Stimulated activated CD4-positive, alpha-beta T cell treated with anti-CD3 and anti-CD28 coated beads, Interleukin-1b, Interleukin-23, amount 100 ng/mL, for 24 hours (primary cell): ENCODE results near the gene HNRNPM.

Experiments
- DNase-seq, 4 experiments: peaks; one replicate each; pipeline ENCODE4 v3.0.0-alpha.2; 2020; ENCODE audit warnings: low read depth in 4 of 4, low spot score in 1 of 4

HNRNPM gene

GRCh38 chr19:8459095-8459494 lies 14.3 kb downstream of the HNRNPM start:
- no peak for DNase-seq

- DNase-seq = no peak
Measured at GRCh38 chr19:8459520-8460270, 14.9 kb downstream of the HNRNPM start.

GRCh38 chr19:8460516-8461298 lies 15.9 kb downstream of the HNRNPM start:
- no peak for DNase-seq

- no peak for DNase-seq
Measured at GRCh38 chr19:8461376-8461775, 16.6 kb downstream of the HNRNPM start.

GRCh38 chr19:8461891-8462290 lies 17.1 kb downstream of the HNRNPM start:
- DNase-seq = no peak

- no peak for DNase-seq
Measured at GRCh38 chr19:8462571-8462970, 17.8 kb downstream of the HNRNPM start.

- no peak for DNase-seq
Measured at GRCh38 chr19:8463365-8463764, 18.6 kb downstream of the HNRNPM start.

- no peak for DNase-seq
Measured at GRCh38 chr19:8466018-8466417, 21.2 kb downstream of the HNRNPM start.

GRCh38 chr19:8468124-8468523 lies 23.3 kb downstream of the HNRNPM start:
- DNase-seq = no peak

- no peak for DNase-seq
Measured at GRCh38 chr19:8468761-8469373, 24.1 kb downstream of the HNRNPM start.

- no peak for DNase-seq
Measured at GRCh38 chr19:8469613-8470368, 25.0 kb downstream of the HNRNPM start.

- no peak for DNase-seq
Measured at GRCh38 chr19:8473648-8474476, 29.1 kb downstream of the HNRNPM start.

GRCh38 chr19:8475005-8475404 lies 30.2 kb downstream of the HNRNPM start:
- DNase-seq = no peak

GRCh38 chr19:8476524-8476923 lies 31.7 kb downstream of the HNRNPM start:
- no peak for DNase-seq

GRCh38 chr19:8477889-8478288 lies 33.1 kb downstream of the HNRNPM start:
- DNase-seq = no peak

- DNase-seq = no peak
Measured at GRCh38 chr19:8478598-8478997, 33.8 kb downstream of the HNRNPM start.

- no peak for DNase-seq
Measured at GRCh38 chr19:8481201-8481600, 36.4 kb downstream of the HNRNPM start.

GRCh38 chr19:8481616-8482015 lies 36.8 kb downstream of the HNRNPM start:
- DNase-seq = no peak

GRCh38 chr19:8482696-8483095 lies 37.9 kb downstream of the HNRNPM start:
- no peak for DNase-seq

- DNase-seq = no peak
Measured at GRCh38 chr19:8483165-8483564, 38.4 kb downstream of the HNRNPM start.
